Mucosa of gallbladder (tissue), 1 donor: ENCODE data around the gene STARD13. TPM values are rescaled to one million over a fixed set of nuclear protein-coding genes. Genes with fewer than 3 reads are reported as not detected.

Experiments used
- DNase-seq: peaks from one replicate; pipeline ENCODE4 v3.0.0-alpha.2; 2020; ENCODE audit warnings: low spot score
- total RNA-seq: library from RNA; stranded (reverse); gene quantifications from one replicate; pipeline ENCODE4 v1.2.1, GENCODE V29; 2021
- donor health status: DM: no; HTN: no; CAD: no.

STARD13 gene
- total RNA-seq, 1 donor from 2014 or later = 36.1 TPM

DNA sequence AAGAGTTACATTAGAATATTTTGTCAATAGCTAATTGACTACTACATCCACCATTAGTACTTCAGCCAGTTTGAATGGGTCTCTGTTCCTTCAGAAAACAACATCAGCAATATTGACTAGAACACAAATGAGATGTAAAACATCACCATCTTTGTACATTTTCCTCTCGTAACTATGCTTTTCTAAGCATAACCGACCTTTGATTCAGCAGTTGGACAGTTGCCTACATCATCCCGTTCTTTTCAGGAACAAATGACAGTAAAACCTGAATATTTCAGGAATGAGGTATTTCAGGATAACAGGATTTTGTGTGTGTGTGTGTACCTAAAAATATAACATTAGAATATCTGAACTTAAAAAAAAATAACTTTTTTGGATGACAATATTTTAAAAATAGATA, 60.9 kb downstream of the STARD13 start:
- no peak for DNase-seq

GRCh38 chr13:33224191-33224590, 61.4 kb downstream of the STARD13 start:
- no peak for DNase-seq

DNA sequence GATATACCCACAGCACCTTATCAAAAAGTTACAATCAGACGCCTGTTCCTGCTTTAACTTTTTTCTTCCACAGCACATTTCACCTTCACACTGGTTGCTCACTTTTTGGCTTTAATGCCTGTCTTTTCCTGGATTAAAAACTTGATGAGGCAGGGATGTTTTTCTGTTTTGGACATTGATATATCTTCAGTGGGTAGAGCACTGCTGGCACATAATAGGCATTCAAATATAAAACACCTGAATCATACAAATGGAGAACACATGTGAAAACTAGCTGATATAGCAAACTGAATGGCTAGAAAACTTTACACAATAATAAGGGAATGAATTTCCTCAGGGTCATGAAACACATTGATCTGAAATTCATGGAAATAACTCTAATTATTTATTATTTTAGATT, 65.6 kb downstream of the STARD13 start:
- DNase-seq = no peak

- no peak for DNase-seq
Observed at GRCh38 chr13:33218426-33218825, 67.1 kb downstream of the STARD13 start.

DNA sequence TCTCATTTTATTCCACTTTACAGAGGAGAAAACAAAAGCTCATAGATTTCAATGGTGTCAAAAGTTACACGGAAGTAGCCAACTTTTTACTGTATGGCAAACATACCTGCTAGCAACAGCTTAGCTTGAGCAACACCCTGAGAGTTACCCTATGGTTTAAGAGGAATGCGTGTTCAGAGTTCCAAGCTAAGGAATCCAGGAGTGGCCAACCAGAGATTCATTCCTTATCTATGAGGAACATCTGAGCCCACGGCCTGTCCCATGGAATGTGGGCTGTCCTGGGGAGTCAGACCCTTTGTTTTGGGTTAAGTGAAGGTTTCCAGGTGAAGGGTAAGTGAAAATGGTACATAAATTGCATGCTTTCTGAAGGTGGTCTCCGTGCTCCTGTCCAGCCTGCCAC, 67.5 kb downstream of the STARD13 start:
- DNase-seq = no peak

- no peak for DNase-seq
Observed at GRCh38 chr13:33217256-33217655, 68.3 kb downstream of the STARD13 start.

DNA sequence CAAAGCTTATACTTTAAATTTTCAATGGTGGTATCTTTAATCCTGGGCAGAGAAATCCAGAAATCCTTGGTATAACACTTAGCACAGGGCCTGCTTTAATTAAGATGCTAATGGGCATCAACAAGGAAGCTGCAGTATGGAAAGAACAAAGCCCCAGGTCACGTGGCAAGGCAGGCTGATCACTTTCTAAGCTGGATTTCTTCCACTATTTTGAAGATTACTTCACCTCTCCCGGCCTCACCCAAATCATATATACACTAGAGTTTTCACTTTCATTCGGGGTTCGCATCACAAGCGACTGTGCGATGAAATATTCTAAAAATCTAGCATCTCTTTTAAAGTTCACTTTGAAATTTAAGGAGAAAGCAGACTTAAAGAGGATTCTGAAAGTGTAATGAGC, 71.8 kb downstream of the STARD13 start:
- no peak for DNase-seq

GRCh38 chr13:33213024-33213768, 72.4 kb downstream of the STARD13 start:
- no peak for DNase-seq

DNA sequence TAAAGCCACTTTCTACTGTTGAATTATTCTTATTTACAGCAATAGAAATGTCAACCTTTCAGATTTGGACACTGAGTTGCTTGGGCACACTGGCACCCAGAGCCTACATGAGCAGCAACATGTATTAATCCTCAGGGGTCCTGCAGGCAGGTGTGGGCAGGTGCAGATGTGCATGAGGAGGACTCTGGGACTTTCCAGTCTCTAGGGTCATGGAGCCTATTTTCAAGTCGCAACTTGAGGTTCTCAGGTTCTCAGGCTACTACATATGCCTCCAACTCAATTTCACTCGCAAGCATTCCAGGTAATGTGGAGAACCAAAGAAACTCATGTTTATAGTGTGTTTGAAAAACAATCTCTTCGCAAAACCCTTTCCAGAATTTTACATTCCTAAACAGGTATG, 73.2 kb downstream of the STARD13 start:
- no peak for DNase-seq

GRCh38 chr13:33210090-33210489, 75.5 kb downstream of the STARD13 start:
- DNase-seq = no peak

GRCh38 chr13:33208290-33209220, 77.0 kb downstream of the STARD13 start:
- DNase-seq = no peak

DNA sequence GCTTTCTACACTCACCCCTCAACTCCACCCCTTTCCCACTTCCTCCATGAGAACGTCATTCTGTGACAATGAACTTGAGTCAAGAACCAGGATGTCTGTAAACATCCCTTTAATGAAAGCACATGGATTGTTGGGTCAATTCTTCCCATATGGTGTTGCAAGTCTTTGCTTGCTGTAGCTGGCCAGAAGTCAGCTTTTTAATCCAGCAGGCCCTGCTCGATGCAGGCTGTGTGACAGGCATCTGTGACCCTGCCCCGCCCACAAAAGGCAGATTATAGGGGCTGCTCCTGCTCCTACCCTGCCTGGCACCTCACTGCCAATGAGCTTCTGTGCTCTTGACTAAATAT, 78.0 kb downstream of the STARD13 start:
- DNase-seq = no peak

GRCh38 chr13:33206945-33207614, 78.5 kb downstream of the STARD13 start:
- no peak for DNase-seq

DNA sequence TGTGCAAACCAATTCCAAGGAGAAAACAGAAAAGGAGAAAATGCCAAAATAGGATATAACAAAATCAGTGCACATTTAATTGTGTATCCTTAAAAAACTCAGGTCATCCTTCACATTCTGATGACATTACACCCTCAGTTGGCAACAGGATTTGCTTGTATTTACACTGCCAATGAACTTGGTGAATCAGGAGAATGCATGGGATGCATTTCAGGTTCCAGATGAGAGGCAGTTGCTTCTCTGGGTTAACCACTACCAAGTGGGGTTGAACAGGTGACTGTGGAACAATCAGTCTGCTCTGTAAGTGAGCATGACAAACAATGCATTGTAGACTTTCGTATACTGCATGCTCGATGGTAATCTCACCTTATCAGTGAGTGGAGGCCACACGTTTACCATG, 79.1 kb downstream of the STARD13 start:
- no peak for DNase-seq

DNA sequence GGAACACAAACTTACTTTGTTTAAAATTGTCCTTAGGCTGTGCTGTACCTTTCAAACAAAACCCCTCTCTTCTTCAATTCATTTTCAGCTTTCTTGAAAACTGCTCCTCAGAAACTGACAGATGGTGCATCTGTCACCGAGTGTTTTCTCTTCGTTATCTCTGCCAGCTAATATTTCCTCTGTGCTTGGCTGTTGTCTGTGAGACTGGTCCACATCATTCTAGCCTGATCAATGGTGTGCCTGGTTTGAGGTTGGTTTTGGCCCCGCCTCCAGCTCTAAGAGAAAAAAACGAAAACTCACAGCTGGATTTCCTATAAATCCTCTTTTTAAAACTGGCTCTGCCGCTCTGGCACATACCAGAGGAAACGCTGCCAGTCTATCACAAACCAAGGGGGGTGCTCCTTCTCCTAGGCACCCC, 79.7 kb downstream of the STARD13 start:
- no peak for DNase-seq

- DNase-seq = no peak
Observed at GRCh38 chr13:33205224-33205623, 80.3 kb downstream of the STARD13 start.

DNA sequence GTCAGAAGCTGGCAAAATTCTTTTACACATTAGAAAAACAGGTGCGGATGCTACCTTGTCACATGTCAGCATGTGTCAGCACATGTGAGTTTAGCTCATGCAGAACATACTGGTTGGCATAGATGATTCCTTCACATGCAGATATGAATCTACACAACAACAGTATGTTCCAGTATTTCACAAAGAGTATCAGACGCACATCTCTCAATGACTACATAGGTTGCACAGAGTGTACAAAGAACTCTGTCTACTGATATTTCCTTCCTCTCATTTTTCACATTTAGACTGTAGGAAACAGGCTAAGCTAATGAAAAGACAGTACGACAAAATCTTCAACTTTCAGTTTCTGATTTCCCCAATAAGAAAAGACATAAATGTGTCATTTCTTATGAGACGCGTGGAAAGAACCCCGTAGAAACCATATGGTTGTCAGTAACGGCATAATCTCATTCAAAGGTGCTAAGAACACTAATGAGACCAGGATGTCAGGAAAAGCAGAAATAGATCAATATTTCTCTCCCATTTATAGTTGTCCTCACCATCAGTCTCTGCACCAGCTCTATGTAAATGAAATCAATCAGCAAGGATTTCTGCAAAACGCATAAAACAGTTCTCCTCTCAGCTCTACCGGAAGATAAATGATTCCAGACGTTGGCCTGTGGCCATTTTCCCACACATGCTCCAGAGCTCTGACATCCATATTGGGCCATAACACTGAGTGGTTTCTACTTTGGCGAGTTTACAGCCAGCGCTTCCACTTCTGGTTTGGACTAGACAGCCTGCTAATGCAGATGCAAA, 81.2 kb downstream of the STARD13 start:
- peak; percentile 69 for DNase-seq

DNA sequence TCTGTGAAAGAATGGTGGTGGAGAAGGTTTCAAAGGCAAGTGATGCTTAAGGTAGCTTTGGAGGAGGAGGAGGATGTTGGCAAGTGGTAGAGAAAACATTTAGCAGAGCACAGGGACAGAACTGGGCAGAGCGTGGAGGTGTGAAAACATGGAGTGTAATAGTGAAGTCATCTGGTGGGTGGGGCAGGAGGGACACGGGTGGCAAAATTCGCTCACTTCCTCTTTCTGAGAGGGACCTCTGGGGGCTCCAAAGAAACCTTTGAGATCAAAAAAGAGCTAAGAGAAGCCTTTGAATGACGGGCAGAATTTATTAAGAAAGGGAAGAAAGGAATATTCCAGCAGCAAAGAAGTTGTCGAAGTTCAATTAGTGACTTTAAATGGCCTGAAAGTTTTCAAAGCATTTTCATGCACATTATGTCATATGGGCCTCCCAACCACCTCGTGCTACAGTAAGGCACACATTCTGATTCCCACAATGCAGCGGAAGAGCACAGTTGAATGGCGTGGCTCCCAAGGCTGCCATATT, 82.8 kb downstream of the STARD13 start:
- no peak for DNase-seq

GRCh38 chr13:33201659-33202058, 83.9 kb downstream of the STARD13 start:
- DNase-seq = no peak

DNA sequence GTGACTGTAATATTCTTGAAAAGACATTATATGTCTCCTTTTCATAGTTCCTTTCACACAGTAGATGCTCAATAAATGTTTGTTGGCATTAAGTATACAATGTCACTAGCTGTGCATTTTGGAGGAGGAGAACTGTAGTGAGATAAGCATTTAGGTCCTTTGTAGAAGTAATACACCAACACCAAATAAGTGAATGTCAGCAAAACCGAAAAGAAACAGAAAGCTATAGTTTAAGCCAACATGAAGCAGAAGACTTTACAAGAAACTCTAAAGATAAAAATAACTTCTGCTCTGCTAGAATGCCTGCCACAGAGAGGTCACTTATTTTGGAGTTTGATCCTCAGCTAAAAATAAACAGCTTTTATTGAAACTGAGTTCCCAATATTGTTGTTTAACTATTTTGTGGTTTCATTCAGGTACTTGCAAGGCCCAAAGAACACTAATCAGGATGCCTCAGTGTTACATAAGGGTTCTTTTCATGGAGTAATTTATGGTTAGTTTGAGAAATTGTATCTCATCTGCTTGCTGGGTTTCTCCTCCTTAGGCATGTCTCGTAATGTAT, 86.2 kb downstream of the STARD13 start:
- DNase-seq = no peak

GRCh38 chr13:33197541-33197971, 88.0 kb downstream of the STARD13 start:
- no peak for DNase-seq
